ENCODE measurements around the gene PRIM2.
"Not testable (repeated sequence)": the region's sequence is repeated elsewhere in the genome, so short reads cannot be mapped to it uniquely, and the experiment has no call there.

The PRIM2 gene

GRCh38 chr6:57358319-57358718, 40.9 kb downstream of the PRIM2 start:
- not testable (repeated sequence) for DNase-seq (ENCODE audit: extremely low read depth in 1 of 2, low read depth in 1 of 2)

DNA sequence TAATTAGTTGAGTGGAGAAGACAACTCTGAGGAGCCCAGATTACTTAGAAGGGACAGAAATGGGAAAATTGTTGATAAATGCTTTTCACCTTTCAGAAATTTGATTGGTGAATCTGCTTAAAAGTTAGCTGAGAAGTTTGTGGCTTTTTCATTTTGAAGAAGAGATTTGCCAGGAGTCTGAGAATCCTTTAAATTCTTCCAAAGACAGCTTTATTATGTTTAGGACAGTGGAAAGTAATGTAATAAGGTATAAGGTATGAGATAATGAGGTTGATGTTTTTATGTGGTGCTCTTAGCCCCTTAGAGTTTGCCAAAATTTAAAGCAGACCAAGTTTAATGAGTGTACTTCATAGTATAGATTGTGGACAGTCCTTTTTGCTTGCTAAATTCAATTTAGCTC, 42.3 kb downstream of the PRIM2 start:
- not testable (repeated sequence) for DNase-seq (ENCODE audit: extremely low read depth in 1 of 2, low read depth in 1 of 2)

- DNase-seq (ENCODE audit: extremely low read depth in 1 of 2, low read depth in 1 of 2), result not testable (repeated sequence)
Measured at GRCh38 chr6:57362340-57362739, 44.9 kb downstream of the PRIM2 start.

DNA sequence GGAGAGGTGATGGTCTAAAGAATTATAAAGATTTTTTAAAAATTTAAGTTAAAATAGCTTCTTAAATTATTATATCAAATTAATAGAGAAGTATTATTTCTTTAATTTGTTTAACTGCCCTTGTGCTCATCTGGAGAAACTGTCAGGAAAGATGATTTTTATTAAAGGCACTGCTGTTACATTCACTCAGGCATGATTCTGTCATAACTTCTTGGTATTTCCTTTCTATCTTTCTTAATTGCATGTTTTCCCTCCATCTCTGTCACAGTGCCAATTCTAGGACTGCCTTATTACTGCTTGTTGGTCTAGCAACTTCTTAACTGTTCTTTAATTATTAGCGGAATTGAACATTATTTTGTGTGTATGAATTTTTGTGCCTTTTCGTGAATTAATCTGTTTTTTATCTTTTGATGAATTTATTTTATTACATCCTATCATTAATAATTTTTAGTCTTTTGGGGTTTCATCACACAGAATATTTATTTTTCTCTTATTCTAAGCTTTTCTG, 47.7 kb downstream of the PRIM2 start:
- not testable (repeated sequence) for DNase-seq (ENCODE audit: extremely low read depth in 1 of 2, low read depth in 1 of 2)

- DNase-seq (ENCODE audit: extremely low read depth in 1 of 2, low read depth in 1 of 2), result not testable (repeated sequence)
Measured at GRCh38 chr6:57368965-57369731, 51.7 kb downstream of the PRIM2 start.

- not testable (repeated sequence) for DNase-seq (ENCODE audit: extremely low read depth in 1 of 2, low read depth in 1 of 2)
Measured at GRCh38 chr6:57371779-57372178, 54.3 kb downstream of the PRIM2 start.

DNA sequence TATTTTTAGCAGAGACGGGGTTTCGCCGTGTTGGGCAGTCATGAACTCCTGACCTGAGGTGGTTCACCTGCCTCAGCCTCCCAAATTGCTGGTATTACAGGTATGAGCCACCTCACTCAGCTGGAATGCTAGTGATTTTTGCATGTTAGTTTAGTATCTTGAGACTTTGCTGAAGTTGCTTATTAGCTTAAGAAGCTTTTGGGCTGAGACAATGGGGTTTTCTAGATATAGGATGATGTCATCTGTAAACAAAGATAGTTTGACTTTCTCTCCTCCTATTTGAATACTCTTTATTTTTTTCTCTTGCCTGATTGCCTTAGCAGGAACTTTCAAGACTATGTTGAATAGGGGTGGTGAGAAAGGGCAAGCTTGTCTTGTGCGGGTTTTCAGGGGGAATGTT, 57.3 kb downstream of the PRIM2 start:
- not testable (repeated sequence) for DNase-seq (ENCODE audit: extremely low read depth in 1 of 2, low read depth in 1 of 2)

- not testable (repeated sequence) for DNase-seq (ENCODE audit: extremely low read depth in 1 of 2, low read depth in 1 of 2)
Measured at GRCh38 chr6:57376083-57376482, 58.7 kb downstream of the PRIM2 start.

DNA sequence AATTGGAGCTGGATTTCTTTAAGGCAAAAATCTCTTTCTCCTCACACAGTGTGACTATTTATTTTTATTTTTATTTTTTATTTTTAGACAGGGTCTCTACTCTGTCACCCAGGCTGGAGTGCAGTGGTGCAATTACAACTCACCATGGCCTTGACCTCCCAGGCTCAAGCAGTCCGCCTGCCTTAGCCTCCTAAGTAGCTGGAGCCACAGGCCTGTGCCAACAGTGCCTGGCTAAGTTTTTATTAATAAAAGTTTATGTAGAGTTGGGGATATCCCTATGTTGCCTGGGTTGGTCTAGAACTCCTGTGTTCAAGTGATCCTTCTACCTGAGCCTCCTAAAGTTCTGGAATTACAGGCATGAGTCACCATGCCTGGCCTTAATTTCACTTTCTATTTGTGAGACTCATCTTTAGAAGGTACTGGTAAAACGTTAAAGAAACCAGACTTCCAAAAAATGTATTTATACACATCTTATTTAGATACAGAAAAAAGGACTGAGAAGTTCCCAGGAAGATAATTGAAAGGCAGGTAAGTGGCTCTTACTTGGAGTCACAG, 71.7 kb downstream of the PRIM2 start:
- DNase-seq (ENCODE audit: extremely low read depth in 1 of 2, low read depth in 1 of 2), result not testable (repeated sequence)

DNA sequence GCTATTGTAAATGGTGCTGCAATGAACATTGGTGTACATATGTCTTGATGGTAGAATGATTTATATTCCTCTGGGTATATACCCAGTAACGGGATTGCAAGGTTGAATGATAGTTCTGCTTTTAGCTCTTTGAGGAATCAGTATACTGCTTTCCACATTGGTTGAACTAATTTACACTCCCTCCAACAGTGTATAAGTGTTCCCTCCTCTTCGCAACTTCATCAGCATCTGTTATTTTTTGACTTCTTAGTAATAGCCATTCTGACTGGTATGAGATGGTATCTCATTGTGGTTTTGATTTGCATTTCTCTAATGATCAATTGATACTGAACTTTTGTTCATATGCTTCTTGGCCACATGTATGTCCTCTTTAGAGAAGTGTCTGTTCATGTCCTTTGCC, 73.4 kb downstream of the PRIM2 start:
- DNase-seq (ENCODE audit: extremely low read depth in 1 of 2, low read depth in 1 of 2), result not testable (repeated sequence)

DNA sequence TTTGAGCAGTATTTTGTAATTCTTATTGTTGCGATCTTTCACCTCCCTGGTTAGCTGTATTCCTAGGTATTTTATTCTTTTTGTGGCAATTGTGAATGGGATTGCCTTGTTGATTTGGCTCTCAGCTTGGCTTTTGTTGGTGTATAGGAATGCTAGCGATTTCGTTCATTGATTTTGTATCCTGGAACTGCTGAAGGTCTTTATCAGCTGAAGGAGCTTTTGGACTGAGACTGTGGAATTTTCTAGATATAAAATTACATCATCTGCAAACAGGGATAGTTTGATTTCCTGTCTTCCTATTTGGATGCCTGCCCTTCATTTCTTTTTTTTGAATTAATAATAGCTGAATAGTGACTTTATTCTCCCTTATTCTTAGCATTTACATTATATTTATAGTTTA, 74.6 kb downstream of the PRIM2 start:
- not testable (repeated sequence) for DNase-seq (ENCODE audit: extremely low read depth in 1 of 2, low read depth in 1 of 2)

GRCh38 chr6:57419341-57419740, 101.9 kb downstream of the PRIM2 start:
- DNase-seq (ENCODE audit: extremely low read depth in 1 of 2, low read depth in 1 of 2), result not testable (repeated sequence)

DNA sequence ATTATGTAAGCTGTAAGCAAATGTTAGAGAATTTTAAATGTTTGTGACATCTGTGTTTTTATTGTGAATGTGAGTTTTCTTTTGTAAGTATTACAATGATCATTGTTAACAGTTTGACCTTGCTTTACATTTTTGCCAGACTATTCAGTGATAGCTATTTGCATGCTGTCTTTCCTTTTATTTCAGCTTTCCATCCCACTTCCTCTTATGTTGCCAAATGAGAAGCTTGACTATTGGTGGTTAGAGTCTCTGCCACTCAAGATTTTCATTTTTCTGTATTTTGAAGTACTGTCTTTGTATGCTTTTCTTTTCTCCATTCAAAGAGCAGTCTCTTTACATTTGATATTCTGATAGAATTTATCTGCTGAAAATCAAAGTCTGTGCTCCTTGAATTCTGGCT, 104.1 kb downstream of the PRIM2 start:
- DNase-seq (ENCODE audit: extremely low read depth in 1 of 2, low read depth in 1 of 2), result no peak

DNA sequence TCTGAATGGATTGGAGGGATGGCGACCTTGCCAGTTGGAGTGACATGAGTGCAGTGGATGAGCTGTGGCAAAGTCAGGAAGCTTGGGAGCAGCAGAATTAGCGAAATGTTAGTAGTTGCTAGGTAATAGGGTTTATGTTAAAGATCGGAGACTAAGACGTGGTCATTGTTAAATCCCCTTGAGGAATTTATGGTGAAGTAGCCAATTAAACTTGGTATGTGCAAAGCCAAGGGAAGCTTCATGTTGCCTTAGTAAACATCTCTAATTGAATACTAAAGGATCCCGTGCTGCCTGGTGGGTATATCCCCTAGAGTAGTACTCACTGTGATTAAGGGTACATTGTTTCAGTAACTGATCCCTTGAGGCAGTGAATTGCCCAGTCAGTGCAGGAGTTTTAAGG, 106.0 kb downstream of the PRIM2 start:
- no peak for DNase-seq (ENCODE audit: extremely low read depth in 1 of 2, low read depth in 1 of 2)

DNA sequence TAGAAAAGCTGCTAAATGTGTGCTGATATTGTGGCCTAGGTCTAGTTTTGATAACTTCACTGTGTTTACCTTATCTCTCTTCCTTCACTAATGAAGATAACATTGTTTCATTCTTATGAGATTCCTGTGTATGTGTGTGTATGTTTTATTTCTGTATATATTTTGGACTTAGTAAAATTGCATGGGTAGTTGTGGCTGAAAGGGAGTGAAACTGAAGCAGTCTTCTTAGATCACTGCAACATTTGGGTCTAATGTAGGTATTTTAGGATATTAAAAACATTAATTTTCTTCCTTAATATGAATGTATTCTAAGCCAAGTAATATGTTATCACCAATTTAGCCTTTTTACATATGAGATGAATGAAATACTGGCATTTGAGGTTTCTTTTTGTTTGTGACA, 114.3 kb downstream of the PRIM2 start:
- DNase-seq (ENCODE audit: extremely low read depth in 1 of 2, low read depth in 1 of 2), result not testable (repeated sequence)

DNA sequence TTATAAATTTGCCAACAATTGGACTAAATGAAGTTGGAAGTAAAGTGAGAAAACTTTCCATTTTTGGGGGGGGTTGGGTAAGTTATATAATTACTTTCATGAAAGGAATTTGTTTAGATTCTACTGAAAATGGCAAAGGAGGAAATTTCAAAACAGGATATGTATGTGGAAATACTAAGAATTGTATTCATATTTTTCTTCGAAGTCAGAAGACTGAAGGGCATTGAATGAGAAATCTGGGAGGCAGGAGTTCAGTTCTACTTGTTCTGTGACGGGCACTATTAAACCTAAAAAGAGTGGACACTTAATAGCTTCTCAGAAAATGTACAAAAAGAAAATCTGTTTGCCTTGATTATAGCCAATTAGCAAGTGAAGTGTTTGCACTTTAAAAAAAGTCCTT, 114.7 kb downstream of the PRIM2 start:
- no peak for DNase-seq (ENCODE audit: extremely low read depth in 1 of 2, low read depth in 1 of 2)

DNA sequence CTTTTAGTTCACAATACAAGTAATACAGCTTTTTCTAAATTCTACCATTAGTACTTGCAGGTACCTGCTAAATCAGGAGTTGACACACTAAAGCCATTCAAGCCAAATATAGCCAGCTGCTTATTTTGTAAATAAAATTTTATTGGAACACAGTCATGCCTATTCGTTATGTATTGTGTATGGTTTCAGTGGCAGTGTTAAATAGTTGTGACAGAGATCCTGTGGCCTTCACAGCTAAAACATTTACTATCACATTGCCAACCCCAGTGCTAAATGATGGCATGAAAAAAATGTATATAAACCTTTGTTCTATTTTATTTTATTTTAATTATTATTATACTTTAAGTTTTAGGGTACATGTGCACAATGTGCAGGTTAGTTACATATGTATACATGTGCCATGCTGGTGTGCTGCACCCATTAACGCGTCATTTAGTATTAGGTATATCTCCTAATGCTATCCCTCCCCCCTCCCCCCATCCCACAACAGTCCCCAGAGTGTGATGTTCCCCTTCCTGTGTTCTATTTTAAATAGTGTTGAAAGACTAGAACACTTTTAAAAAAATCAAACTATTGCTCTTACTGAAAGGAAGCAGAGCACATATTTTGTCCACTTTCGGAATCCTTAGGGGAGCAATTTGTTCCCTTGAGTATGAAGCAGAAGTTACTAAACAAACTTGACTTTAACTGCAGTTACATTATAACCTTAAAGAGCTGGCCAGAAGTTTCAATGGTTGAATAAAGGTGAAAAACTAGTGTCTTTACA, 115.7 kb downstream of the PRIM2 start:
- no peak for DNase-seq (ENCODE audit: extremely low read depth in 1 of 2, low read depth in 1 of 2)

DNA sequence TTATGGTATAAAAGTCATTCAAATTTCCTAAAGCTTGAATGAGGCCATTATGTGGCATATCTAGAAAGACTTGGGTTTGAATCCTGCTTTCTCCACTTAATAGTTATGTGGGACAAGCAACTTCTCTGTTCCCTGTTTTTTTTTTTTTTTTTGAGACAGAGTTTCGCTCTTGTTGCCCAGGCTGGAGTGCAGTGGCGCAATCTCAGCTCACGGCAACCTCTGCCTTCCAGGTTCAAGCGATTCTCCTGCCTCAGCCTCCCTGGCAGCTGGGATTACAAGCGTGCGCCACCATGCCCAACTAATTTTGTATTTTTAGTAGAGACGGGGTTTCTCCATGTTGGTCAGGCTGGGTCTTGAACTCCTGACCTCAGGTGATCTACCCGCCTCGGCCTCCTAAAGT, 116.4 kb downstream of the PRIM2 start:
- DNase-seq (ENCODE audit: extremely low read depth in 1 of 2, low read depth in 1 of 2), result not testable (repeated sequence)

DNA sequence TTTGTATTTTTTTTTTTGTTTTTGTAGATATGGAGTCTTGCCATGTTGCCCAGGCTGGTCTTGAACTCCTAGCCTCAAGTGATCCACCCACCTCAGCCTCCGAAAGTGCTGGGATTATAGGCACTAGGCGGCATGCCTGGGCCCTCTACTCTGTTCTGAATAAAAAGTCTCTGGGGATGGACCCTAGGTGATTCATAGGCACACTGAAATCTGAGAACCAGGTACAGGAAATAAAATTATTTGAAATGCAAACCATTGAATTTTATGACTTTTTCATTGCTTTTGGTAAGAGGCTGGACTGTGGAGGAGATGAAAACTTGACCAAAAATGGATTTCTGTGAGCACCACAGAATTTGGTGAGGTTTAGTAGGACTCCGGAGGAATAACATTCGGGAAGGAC, 117.5 kb downstream of the PRIM2 start:
- no peak for DNase-seq (ENCODE audit: extremely low read depth in 1 of 2, low read depth in 1 of 2)

DNA sequence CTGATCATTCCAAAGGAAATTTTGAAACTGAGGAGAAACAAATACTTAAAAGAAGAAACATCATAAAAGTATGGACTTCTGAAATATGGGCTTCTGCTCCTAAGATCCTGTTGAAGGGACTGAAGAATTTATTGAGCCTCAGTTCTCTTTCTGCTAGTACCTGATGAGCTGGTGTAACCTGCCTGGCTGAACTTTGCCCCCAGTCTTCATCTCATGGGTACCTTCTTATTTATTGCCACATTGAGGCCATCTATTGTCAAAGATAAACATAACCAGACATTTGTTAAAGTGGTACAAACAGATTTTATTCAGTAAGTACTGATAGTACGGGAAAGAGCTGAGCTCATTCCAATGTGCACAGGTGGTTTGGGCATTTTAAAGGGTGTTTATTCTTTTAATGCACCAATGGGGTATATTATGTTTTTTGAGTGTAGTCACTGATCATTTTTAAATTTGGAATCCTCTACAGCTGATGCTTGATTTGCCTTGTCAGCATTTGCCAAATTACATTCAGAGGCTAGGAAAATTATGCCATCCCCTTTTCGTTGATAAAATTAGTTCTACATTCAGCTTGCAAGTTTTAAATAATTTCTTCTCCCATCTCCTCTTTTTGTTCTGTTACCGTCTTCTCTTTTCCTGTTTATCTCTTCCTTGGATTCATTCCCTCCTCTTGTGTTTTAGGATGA, 118.2 kb downstream of the PRIM2 start:
- no peak for DNase-seq (ENCODE audit: extremely low read depth in 1 of 2, low read depth in 1 of 2)

- DNase-seq (ENCODE audit: extremely low read depth in 1 of 2, low read depth in 1 of 2), result not testable (repeated sequence)
Measured at GRCh38 chr6:57440735-57441134, 123.3 kb downstream of the PRIM2 start.

Data from activated CD8-positive, alpha-beta memory T cell treated with anti-CD3 and anti-CD28 coated beads for 1 hour (primary cell).